Stomach (tissue), 4 donors: Measurements from ENCODE around the gene CRTC1.

Experiments used
- CTCF ChIP-seq, 7 experiments: fragments of 450-650 bp in 4 of 7; fragments of 200-600 bp in 3 of 7; sonication (generic) in 3 of 7; IDR thresholded peaks; one replicate each; pipeline ENCODE4 v1.5.1; 2016 to 2019; ENCODE audit warnings: antibody characterized with exemption in 7 of 7, control low read depth in 2 of 7, mild to moderate bottlenecking in 1 of 7
- EP300 ChIP-seq: sonication (generic); formaldehyde crosslinking; IDR thresholded peaks from one replicate; pipeline ENCODE4 v1.6.1; 2017; ENCODE audit warnings: antibody characterized with exemption
- POLR2A ChIP-seq, 4 donors: fragments of 450-650 bp; IDR thresholded peaks; one replicate each; pipeline ENCODE4 v1.6.1; 2016; ENCODE audit warnings: antibody characterized with exemption in 4 of 4, control low read depth in 2 of 4, mild to moderate bottlenecking in 1 of 4, moderate library complexity in 1 of 4
- POLR2AphosphoS5 ChIP-seq, 3 donors: sonication (generic); formaldehyde crosslinking; IDR thresholded peaks; one replicate each; pipeline ENCODE4 v1.6.1; 2016; ENCODE audit warnings: antibody characterized with exemption in 3 of 3

GRCh38 chr19:18663940-18664530, 19.4 kb upstream of the CRTC1 start:
- TF ChIP-seq CTCF (IDR thresholded peaks at IDR 0.05) = no peak
- no peak for TF ChIP-seq POLR2AphosphoS5 (IDR thresholded peaks at IDR 0.05)
- TF ChIP-seq POLR2A (IDR thresholded peaks at IDR 0.05) = no peak
- TF ChIP-seq EP300 = no peak
